Activated naive CD4-positive, alpha-beta T cell treated with anti-CD3 and anti-CD28 coated beads, Interleukin-2, amount 50 U/mL, for 16 hours (primary cell): ENCODE measurements around the gene RHBDF2.

Experiments
- DNase-seq: peaks from one replicate; pipeline ENCODE4 v3.0.0-alpha.2; 2020

RHBDF2 gene

DNA sequence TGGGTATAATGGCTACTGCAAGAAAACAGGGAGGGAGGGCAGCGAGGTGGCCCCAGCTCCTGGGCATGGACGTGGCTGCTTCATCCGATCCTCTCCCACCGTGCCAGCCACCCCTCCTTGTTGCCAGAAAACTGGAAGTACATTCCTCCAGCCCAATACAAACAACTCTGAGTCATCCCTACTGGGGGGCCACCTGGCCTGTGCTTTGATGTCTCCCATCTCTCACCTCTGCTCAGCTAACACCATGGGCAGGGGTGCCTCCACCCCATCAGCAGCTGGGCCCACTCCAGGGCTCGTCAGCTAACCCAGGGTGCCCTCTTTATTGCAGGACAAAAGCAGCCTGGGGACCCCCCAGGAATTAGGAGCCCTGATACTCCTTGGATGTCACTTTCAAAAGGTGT lies 2.0 kb downstream of the RHBDF2 start:
- no peak for DNase-seq

DNA sequence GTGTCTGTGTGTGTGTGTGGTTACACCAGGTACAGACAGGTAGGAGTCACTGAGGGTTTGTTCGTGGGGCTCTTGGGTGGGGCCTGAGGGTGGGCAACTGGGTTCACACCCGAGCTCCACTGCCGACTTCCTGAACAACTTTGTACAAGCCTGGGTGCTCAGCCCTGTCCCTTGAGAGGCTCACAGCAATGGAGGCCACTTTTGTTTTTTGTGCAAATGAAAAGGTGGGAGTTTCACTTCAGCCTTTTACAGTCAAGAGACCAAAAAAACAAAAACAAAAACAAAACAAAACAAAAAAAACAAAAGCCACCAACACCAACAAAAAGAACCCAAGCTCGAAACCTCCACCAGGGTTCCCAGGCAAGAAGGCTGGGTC lies 2.4 kb downstream of the RHBDF2 start:
- no peak for DNase-seq

DNA sequence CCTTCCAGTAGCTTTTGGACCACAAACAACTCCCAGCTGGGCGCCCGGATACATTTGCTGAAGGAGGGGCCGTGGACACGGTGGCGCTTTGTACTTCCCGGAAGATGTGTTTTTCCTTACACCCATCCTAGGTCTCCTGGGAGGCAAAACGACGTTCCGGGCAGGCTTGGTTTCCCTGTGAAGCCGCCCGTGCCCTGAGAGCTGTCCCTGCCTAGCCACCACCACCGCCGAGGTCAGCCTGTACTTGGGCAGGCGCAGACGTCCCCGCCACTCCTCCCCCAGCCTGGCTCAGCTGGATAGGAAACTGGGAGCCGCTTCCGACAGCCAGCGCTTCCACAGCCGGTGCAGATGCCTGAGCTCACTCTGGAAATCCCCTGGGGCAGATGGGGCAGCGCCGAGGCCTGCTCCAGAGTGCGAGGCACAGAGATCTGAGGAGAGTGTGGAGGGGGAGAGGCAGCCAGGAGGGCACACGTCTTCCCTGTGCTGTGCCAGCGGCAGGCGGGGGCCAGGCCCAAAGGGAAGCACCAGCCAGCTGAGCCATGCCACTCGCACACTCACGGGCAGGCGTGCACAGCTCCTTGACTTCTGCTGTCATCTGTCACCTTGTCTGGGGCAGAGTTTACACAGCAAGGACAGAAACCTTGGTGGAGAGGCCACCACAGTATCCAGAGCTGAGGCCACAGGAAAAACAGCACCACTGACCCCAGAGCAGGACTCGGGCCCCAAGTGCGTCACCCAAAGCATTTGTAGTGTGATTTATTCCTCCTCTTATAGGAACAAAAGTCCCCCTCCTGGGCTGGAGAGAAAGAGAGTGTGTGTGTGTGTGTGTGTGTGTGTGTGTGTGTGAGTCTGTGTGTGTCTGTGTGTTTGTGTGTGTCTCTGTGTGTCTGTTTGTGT lies 3.0 kb downstream of the RHBDF2 start:
- no peak for DNase-seq

DNA sequence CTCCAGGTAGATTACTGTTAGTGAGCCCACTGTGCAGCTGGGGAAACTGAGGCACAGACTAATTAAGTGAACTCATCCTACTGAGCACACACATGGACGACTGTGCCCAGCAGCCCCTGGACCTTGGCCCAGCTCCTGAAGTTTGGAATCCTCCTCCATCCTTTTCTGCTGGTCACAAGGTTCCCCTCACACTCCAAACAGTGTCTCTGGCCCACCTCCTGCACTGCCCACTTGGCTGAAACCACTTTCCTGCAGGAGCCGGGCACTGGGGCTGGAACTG lies 3.6 kb downstream of the RHBDF2 start:
- no peak for DNase-seq

DNA sequence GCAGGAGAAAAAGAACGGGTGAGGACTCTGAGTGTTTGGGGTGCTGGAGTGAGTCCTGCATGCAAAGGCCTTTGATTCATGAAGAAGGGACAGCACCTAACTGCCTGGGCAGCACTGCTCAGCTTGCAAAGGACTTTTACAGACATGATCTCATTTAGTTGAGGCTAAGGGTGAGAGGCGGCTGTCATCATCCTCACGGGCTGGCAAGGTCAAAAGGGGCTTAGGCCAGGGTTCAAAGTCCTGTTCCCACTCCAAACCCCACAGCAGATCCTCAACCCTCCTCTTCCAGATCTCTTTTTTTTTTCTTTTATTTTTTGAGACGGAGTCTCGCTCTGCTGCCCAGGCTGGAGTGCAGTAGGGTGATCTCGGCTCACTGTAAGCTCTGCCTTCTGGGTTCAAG lies 4.8 kb downstream of the RHBDF2 start:
- DNase-seq = no peak

DNA sequence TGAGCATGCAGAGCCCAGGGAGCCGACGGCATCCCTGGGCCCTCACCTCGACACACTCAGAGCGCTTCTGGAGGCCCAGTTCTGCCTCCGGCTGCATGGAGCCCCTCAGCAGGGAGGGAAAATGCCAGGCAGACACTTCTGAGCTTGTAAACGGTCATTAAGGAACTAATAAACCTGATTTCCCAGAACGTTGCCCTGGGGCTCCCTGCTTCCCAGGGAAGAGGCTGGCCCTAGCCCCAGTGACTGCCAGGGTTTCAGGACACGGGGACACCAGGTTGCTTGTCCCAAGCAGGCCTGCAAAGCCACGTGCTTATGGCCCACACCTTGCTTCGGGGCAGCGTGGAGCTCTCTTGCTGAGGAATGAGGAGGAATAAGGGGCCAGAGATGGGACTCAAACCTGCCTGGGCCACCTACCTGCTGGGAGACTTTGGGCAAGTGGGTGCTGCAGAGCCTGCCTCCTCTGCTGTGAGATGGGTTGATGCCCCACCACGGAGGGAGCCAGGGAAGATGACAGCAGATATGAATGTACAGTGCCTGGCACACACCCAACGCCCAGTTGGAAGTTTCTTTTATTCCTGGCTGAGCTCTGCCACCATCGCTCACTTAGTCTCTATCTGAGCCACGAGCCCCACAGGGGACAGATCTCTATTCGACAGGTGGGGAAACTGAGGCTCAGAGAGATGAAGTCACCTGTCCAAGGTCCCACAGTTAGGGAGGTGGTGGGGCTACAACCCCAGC lies 5.4 kb downstream of the RHBDF2 start:
- no peak for DNase-seq

DNA sequence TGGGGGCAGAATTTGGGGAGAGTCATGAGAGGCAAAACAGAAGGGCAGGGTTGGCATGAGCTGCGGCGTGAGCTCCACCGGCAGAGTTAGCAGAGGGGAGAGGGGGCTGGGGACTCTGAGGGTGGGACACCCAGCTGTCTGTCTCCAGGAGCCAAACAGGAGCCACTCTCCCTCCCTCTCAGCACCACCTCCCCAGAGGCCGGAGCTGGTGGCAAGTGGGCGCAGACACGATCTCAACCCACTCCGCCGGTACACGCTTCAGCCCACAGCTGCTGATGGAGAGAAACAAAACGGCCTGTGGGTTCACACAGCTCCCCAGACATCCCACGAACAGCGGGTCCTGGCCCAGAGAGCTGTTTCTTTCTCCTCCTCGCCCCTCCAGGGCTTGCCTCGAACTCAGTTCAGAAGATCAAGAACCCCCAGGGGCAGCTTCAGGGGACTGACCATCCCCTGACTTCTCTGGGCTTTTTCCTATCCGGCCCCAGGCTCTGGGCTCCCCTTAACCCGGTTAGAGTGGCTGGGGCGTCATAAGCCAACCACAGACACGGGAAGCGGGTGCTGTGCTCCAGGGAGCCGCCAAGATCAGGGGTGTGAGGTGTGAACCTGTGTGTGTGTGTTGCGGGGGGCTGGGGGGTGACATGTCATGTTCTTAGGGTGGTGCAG lies 7.6 kb downstream of the RHBDF2 start:
- no peak for DNase-seq

DNA sequence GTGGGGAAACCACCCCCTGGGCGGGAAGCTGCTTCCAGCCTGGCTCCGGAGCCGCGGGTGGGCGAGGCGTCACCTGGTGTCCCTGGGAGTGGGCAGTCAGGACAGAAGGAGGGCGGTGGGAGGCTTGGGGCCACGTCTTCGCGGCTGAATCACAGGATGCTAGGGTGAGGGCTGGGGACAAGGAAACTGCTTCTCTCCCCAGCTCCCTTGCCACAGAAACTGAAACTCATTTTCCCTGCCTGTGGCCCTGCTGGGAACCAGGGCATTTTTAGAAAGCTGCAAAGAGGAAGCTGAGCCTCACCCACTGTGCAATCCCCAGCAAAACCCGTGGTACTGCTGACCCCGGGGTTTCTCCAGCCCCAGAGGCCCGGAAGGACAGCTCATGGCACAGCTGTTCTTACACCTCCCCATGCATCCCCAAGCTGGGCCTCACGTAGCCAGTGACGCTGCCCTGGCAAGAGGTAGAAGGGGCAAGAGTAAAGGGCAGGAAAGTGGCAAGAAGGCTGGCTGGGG lies 8.2 kb downstream of the RHBDF2 start:
- DNase-seq = no peak

DNA sequence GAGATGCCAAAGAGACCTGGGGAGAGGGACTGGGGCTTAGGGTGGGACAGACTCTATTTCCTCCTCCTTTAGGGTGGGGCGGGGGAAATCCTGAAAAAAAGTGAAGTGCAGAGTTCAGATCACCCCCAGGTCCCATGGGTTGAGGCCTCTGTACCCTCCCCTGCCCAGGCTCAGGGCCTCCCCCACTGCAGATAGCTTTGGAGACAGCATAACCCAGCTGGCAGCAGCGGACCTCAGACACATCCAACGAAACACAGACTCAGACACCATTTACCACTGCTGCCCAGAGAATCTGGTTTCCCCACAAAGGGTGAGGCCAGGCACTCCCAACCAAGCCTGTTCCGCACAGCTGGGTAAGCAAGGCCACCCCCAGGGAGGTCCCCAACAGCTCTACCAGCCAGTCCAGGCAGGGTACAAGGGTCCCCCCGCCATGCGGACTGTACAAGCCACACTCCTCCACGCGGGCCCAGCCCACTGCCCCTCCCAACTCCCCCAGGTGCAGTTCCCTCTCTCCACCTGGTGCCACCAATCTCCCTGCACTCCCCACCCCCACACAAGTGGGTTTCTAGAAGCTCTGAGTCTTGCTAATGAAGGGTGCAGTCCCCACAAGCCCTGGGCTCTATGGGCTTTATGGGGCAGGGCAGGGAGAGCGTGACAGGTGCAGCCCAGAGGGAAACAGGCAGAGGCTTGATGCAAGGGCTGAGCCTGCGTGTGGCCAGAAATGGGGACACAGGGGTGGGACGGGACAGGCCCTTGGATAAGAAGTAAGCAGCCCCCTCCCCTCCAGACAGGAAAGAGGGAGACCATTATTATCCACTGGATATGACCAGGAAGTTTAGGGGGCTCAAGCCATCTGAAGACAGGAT lies 8.9 kb downstream of the RHBDF2 start:
- no peak for DNase-seq

DNA sequence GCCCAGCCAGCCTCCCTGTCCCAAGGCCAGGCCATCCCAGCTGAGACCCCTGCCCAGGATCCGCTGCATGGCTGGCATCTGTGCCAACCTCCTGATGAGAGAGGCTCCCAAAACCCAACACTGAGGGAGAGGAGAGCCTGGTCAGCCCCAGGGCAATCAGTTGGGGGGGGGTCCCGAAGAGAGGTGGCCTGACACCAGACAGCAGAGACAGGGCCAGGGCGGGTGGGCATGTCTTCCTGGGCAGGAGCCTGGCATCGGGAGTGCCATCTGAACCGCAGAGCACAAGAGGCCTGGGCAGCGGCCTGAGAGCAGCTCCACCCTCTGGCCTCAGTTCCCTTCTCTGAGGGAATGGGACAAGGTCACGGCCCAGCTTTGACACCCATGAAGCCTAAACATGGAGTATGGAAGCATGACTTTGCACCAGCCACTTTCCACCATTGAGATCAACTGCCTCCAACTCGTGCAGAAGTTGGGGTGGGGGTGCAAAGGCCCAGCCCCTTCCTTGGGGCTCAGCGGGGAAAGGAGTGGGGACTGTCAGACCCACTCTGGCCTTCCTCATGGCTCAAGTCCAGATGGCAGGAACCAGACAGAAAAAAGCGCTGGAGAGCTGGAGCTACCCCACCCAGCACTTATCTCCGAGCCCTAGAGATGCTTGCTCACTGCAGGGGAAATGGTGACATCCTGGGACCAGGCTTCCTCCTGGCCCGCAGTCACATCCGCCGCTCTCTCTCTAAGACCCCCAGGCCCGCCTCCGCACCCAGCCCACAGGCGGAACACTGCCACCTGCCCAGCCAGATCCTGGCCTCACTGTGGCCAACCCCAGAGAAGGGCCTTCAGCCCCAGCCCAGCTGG lies 9.7 kb downstream of the RHBDF2 start:
- no peak for DNase-seq

DNA sequence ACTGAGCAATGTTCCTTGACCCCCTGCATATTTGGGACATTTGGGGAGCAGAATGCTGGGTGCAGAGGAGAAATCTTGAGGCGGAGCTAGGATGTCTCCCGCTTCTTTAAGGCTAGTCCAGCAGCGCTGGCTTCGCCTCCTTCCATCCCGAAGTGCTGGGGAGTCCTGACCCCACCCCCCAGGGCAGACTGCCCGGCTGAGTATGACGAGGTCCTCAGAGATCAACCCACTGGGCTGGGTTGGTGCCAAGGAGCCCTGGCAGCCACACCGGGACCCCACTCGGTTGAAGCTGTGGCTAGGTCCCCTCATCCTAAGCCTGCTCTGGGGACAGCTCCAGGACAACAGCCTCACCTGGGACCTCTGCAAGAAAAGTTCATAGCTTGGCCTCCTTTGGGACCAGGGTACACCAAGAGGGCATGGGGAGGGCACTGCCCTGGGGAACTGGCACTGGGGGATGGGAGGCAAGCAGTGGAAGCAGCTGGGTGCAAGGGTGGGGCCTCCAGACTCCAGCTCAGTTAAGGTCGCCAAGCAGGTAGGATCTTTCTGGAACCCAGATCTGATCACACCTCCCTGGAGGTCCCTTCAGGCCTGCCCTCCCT lies 11.0 kb downstream of the RHBDF2 start:
- no peak for DNase-seq

DNA sequence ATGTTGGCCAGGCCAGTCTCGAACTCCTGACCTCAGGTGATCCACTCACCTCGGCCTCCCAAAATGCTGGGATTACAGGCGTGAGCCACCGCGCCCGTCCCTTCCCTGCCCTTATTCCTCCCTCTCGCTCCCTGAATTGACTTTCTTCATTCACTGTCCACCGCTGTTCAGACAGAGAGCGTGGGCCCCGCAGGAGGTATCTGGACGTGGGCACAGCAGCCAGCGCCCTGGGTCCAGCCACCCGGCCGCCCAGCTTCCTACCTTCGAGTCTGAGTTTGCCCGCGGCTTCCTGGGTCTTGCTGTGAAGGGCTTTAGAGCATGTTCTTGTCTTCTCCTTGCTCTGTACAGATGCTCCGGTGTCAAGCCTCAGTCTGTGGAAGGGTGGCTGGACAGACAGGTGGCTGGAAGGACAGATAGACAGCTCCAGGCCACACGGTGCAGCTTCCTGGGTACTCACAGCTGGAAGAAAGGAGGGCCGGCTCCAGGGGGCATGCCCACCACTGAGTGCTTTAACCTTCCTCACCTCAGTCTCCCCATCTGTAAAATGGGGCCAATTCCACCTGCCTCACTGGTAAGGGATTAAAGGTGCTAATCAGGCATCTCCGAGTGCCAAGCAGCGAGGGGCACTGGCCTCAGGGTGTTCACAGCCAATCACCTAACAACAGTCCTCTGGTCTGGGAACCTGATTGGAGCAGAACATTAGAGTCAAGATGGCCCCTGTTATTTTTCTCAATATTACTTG lies 13.6 kb downstream of the RHBDF2 start:
- DNase-seq = no peak

DNA sequence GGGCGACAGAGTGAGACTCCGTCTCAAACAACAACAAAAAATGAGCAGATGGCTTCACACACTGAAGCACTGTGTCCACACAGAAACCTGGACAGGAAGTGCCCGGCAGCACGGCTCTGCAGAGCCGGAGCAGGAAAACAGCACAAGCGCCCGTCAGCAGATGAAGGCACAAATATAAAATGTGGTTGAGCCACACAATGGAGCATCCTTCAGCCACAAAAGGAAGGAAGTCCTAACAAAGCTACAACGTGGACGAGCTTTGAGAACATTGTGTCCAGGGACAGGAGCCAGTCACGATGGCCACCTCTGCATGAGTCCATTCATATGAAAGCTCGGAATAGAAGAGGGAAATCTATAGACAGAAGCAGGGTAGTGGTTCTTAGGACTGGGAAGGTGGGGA lies 15.7 kb downstream of the RHBDF2 start:
- no peak for DNase-seq

DNA sequence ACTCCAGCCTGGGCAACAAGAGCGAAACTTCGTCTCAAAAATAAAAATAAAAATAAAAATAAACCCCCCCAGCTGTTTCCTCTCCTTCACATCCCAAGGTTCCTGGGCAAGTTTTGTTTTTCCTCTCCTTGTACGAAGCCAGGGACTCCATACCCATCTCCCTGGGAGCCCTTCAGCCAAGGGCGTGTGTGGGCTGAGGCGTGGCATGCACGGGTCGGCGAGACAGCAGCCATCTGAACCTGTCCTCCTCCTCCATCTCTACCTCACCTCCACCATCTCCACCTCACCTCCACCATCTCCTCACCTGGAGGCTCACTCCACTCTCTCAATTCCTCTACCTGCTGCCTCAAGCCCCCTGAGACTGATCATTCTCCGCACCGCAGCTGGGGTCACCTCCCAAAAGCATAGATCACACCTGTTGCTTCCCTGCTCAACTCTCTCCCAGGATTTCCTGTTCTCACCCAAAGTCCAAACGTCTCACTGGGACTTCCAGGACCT lies 16.9 kb downstream of the RHBDF2 start:
- DNase-seq = no peak

DNA sequence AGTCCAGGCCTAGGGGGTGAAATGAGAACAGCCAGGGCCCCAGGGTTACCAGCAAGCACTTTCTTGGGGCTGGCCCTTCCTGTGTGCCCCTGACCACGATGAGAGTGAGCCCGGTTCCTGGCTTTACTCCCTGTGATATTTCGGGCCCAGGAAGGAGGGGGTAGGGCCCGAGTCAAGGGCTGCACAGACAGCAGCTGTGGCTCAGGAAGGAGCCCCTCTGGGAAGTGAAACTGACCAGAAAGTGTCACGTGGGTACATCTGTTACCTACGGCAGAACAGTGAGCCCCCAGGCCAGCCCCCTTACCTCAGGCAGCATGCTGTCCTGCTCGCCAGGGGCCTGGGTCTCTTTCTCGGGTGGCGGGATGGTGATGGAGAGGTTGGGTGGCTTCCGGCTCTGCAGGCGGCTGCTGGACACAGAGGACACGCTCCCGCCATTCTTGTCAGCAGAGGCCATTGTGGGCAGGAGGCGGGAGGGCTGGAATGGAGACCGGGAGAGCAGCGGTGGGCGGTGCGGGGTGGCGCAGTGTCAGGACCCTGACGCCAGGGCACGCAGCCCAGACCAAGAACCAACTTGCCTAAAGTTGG lies 20.1 kb downstream of the RHBDF2 start:
- DNase-seq = no peak

DNA sequence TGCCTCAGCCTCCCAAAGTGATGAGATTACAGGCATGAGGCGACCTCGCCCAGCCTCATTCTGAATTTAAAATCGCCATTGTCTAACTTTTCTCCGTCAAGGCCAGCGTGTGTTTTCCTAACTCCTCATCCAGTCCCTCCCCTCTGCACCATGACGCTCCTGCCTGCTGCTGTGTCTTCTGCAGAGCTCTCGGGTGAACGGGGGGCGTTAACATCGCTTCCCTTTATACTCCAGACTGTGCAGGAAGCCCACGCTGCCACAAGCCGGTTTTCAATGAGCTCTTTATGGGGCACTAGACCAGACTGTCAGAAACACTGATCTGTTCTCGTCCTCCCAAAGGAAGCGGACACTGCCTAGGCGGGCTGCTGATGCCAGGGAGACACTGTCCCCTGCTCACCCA lies 20.6 kb downstream of the RHBDF2 start:
- DNase-seq = no peak

DNA sequence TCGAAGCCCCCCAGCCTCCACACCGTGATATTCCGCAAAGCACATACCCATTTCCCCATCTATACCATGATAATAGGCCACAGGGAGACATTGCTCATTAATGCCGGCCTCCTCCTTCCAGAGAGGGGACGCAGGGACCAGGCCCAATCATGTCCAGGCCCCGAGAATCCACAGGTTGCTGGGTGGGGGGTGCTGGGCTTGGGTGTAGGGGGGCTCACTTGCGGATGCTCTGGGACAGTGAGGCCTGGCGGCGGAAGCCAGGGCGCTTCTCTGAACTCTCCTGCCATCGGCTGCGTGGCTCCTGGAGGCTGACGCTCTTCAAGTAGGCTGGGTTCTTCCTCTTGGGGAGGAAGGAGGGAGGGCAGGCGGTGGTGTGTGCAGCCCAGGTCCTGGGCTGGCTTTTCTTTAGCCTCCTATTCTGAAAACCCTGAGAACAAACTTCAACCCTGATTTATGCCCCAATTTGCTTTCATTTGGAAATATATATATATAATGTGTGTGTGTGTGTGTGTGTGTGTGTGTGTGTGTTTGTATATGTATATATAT lies 21.6 kb downstream of the RHBDF2 start:
- no peak for DNase-seq

DNA sequence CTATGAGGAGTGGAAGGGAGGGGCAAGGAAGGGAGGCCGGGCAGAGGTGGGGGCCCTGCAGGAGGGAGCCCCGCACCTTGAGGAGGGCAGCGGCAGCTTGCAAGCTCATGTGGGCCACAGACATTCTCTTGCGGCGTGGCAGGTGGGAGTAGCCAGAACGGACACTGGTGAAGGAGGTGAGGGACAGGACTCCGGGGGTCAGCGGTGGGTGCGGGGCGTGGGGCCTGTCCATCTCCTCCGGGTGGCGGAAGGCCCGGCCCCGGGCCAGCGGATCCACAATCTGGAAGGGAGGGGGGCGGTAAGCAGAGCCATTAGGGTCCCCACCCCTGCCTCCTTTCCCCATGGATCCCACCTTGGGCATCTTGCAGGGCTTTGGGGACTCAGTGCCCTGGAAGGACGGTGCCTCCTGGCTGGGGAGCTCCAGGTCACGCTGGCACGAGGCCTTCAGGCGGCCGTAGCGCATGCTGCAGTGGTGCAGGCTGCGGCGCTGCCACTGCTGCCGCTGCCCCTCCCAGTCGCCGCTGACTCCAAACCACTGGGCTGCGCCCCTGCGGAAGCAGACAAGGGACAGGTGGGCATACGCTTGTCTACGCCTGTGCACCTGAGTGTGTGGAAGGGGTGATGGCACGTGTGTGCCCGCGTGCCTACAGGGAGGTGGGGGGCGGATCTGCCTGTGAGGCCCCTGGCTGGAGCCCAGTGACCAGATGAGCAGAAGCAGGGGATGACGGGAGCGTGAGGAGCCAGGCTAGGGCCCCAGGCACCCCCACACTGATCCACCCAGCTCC lies 22.3 kb downstream of the RHBDF2 start:
- no peak for DNase-seq

DNA sequence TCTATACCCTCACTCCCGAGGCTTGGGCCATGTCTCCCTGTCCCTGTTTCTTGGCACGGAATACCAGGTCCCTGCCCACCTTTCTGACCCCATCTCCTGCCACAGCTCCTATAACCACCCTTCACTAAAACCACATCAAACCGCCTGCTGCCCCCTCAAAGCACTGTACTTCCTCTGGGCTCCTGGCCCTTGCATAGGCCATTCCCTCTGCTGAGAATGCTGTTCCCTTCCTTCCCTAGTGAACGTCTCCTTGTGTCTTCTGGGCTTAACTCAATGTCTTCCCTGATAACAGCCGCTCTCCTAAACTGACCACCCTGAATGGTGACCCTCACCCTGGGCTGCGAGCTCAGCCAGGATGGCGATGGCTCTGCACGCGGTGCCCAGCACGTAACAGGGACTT lies 23.1 kb downstream of the RHBDF2 start:
- no peak for DNase-seq
